ENCODE data around the gene PBXIP1. TPM values are rescaled to one million over a fixed set of nuclear protein-coding genes. Genes with fewer than 3 reads are reported as not detected.
A peak's percentile ranks its signal among the peaks of the same experiment; 100 is the strongest.

Gene PBXIP1
- total and polyA plus RNA-seq, 2 of the 13 experiments (the other 11 are each of a cell fraction or from before 2014, with no cell fraction given) = 16.3 to 31.9 TPM

DNA sequence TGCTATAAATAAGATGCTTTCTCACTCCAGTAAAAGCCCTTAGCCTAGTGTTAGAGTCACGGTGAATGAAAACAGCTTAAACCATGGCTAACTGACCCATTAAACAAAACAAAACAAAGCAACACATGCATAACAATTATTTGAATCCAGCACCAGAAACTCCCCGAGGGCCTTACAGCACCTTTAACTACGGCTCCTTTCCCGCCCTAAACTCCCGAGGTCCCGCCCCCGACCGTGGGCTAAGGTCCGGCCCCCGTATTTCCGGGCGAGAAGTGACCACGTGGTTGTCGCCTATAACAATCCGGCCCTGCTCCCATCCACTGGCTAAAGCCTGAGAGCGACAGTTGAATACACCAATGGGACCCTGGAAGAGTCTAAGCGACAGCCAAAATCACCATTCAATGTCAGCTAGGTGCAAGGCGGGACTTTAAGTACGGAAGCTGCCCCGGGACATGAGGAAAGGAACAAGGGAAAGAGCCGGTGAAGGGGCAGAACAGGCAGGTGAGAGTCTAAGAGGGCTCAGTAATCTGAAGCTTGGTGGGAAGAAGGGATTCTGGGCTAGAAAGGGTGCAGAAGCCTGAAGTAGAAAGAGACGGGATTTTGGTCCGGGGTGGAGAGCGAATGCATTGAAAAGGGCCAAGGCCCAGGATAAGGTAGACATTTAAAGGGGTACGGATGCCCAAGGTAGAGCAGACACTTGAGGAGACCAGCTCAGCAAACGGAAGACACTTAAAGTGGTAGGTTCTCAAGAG is 27.2 kb upstream of the PBXIP1 start, which contains the start of gene FLAD1 (continued):
- TF ChIP-seq YY1 (IDR thresholded peaks at IDR 0.05; ENCODE audit: insufficient read depth, insufficient replicate concordance, low read depth, low read length) = no peak
- no peak for TF ChIP-seq ZNF329 (CRISPR knock-in tag; IDR thresholded peaks at IDR 0.05; ENCODE audit: low read depth)
- no peak for TF ChIP-seq ZNF10 (CRISPR knock-in tag; IDR thresholded peaks at IDR 0.05; ENCODE audit: borderline replicate concordance, low read depth)
- TF ChIP-seq ZBTB42 (CRISPR knock-in tag; IDR thresholded peaks at IDR 0.05) = no peak
- TF ChIP-seq FUBP1 (CRISPR knock-in tag; IDR thresholded peaks at IDR 0.05; ENCODE audit: borderline replicate concordance) = no peak
- TF ChIP-seq ZNF674 (CRISPR knock-in tag; IDR thresholded peaks at IDR 0.05; ENCODE audit: low read depth) = no peak
- no peak for TF ChIP-seq ZMYM3 (CRISPR knock-in tag; IDR thresholded peaks at IDR 0.05)
- TF ChIP-seq TARDBP (CRISPR knock-in tag; IDR thresholded peaks at IDR 0.05) = peak; percentile 90
- 0 out of 2 replicates have a peak, but pooled peaks have one; percentile 21 for TF ChIP-seq ZNF264 (CRISPR knock-in tag; IDR thresholded peaks at IDR 0.05)
- TF ChIP-seq ZFP90 (CRISPR knock-in tag; IDR thresholded peaks at IDR 0.05; ENCODE audit: borderline replicate concordance) = no peak
- no peak for TF ChIP-seq HNRNPUL1 (IDR thresholded peaks at IDR 0.05; ENCODE audit: low read depth, low read length)
- TF ChIP-seq ZNF136 (CRISPR knock-in tag; IDR thresholded peaks at IDR 0.05; ENCODE audit: low read depth) = no peak
- TF ChIP-seq ZNF354B (CRISPR knock-in tag; IDR thresholded peaks at IDR 0.05) = 0 out of 2 replicates have a peak, but pooled peaks have one; percentile 44
- TF ChIP-seq, protein P1, sequence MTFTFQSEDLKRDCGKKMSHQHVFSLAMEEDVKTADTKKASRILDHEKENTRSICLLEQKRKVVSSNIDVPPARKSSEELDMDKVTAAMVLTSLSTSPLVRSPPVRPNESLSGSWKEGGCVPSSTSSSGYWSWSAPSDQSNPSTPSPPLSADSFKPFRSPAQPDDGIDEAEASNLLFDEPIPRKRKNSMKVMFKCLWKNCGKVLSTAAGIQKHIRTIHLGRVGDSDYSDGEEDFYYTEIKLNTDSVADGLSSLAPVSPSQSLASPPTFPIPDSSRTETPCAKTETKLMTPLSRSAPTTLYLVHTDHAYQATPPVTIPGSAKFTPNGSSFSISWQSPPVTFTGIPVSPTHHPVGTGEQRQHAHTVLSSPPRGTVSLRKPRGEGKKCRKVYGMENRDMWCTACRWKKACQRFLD (CRISPR knock-in tag; IDR thresholded peaks at IDR 0.05; ENCODE audit: borderline replicate concordance) = no peak
- peak; percentile 47; the same call in 1 of the 2 replicates for TF ChIP-seq ATF7-NPFF (CRISPR knock-in tag; IDR thresholded peaks at IDR 0.05; ENCODE audit: low read depth)
- TF ChIP-seq MED13 (CRISPR knock-in tag; IDR thresholded peaks at IDR 0.05) = no peak
- TF ChIP-seq MNT (IDR thresholded peaks at IDR 0.05) = peak; percentile 92
- TF ChIP-seq TBX2 (CRISPR knock-in tag; IDR thresholded peaks at IDR 0.05; ENCODE audit: borderline replicate concordance) = peak; percentile 39; the same call in 1 of the 2 replicates
- TF ChIP-seq ZNF275 (CRISPR knock-in tag; IDR thresholded peaks at IDR 0.05; ENCODE audit: borderline replicate concordance) = no peak
- TF ChIP-seq, protein P2, sequence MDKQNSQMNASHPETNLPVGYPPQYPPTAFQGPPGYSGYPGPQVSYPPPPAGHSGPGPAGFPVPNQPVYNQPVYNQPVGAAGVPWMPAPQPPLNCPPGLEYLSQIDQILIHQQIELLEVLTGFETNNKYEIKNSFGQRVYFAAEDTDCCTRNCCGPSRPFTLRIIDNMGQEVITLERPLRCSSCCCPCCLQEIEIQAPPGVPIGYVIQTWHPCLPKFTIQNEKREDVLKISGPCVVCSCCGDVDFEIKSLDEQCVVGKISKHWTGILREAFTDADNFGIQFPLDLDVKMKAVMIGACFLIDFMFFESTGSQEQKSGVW (CRISPR knock-in tag; IDR thresholded peaks at IDR 0.05; ENCODE audit: borderline replicate concordance) = no peak
- TF ChIP-seq ZNF569 (CRISPR knock-in tag; IDR thresholded peaks at IDR 0.05; ENCODE audit: borderline replicate concordance) = no peak
- TF ChIP-seq ZNF660 (CRISPR knock-in tag; IDR thresholded peaks at IDR 0.05; ENCODE audit: borderline replicate concordance, low read depth) = no peak
